Mesenchymal stem cell (in vitro differentiated cells and primary cell): Measurements from ENCODE around the gene IGFBP2.

Experiments used
- DNase-seq: peaks from one replicate; pipeline ENCODE4 v3.0.0-alpha.2; 2013
- H2AFZ ChIP-seq: one replicate; pipeline ENCODE4 v1.6.1; 2013; ENCODE audit warnings: low read depth, mild to moderate bottlenecking, control low read depth, inconsistent platforms, low read length, moderate library complexity
- H2AK5ac ChIP-seq: 2 replicates; pipeline ENCODE4 v1.6.1; 2013; ENCODE audit warnings: low read length, moderate library complexity, mild to moderate bottlenecking, inconsistent platforms; ENCODE audit not compliant: severe bottlenecking
- H2BK120ac ChIP-seq: one replicate; pipeline ENCODE4 v1.6.1; 2013; ENCODE audit warnings: low read depth, mild to moderate bottlenecking, inconsistent platforms, low read length, moderate library complexity
- H2BK12ac ChIP-seq, 2 experiments: one replicate each; pipeline ENCODE4 v1.6.1; 2013; ENCODE audit warnings: inconsistent platforms in 2 of 2, low read length in 2 of 2, mild to moderate bottlenecking in 2 of 2, moderate library complexity in 2 of 2, control low read depth in 1 of 2
- H2BK15ac ChIP-seq: one replicate; pipeline ENCODE4 v1.6.1; 2013; ENCODE audit warnings: mild to moderate bottlenecking, low read depth, inconsistent platforms; ENCODE audit not compliant: poor library complexity, severe bottlenecking
- H2BK5ac ChIP-seq: 2 replicates; pipeline ENCODE4 v1.6.1; 2013; ENCODE audit warnings: low read depth, mild to moderate bottlenecking, low read length, control low read depth, inconsistent platforms; ENCODE audit not compliant: poor library complexity, severe bottlenecking
- H3K14ac ChIP-seq, 2 experiments: one replicate each; pipeline ENCODE4 v1.6.1; 2013; ENCODE audit warnings: inconsistent platforms in 2 of 2, low read length in 2 of 2, control low read depth in 1 of 2, mild to moderate bottlenecking in 1 of 2, moderate library complexity in 1 of 2
- H3K18ac ChIP-seq, 2 experiments: one replicate each; pipeline ENCODE4 v1.6.1; 2013; ENCODE audit warnings: inconsistent platforms in 2 of 2, low read length in 2 of 2, control low read depth in 1 of 2, low read depth in 1 of 2, mild to moderate bottlenecking in 1 of 2
- H3K23ac ChIP-seq, 2 experiments: one replicate each; pipeline ENCODE4 v1.6.1; 2013; ENCODE audit warnings: inconsistent platforms in 2 of 2, low read length in 2 of 2, mild to moderate bottlenecking in 2 of 2, moderate library complexity in 2 of 2, control low read depth in 1 of 2
- H3K27ac ChIP-seq: 2 replicates; pipeline ENCODE4 v1.5.1; 2013; ENCODE audit warnings: mild to moderate bottlenecking, moderate library complexity, low read length, control low read depth, inconsistent platforms; ENCODE audit not compliant: poor library complexity, severe bottlenecking
- H3K27me3 ChIP-seq, 2 experiments: 2 replicates each; pipeline versions ENCODE4 v1.6.1 to v1.7.0; 2013; ENCODE audit warnings: low read length in 2 of 2, mild to moderate bottlenecking in 2 of 2, moderate library complexity in 2 of 2, control low read depth in 1 of 2, inconsistent platforms in 1 of 2; ENCODE audit not compliant: control insufficient read depth in 1 of 2, insufficient read depth in 1 of 2
- H3K36me3 ChIP-seq, 2 experiments: 2 replicates each; pipeline versions ENCODE4 v1.6.1 to v1.7.0; 2013; ENCODE audit warnings: low read length in 2 of 2, control low read depth in 1 of 2, inconsistent platforms in 1 of 2, low read depth in 1 of 2, mild to moderate bottlenecking in 1 of 2; ENCODE audit not compliant: insufficient read depth in 2 of 2, control insufficient read depth in 1 of 2
- H3K4ac ChIP-seq, 2 experiments: one replicate each; pipeline ENCODE4 v1.6.1; 2013; ENCODE audit warnings: inconsistent platforms in 2 of 2, low read length in 2 of 2, mild to moderate bottlenecking in 2 of 2, moderate library complexity in 2 of 2, control low read depth in 1 of 2, low read depth in 1 of 2
- H3K4me1 ChIP-seq: 2 replicates; pipeline ENCODE4 v1.6.1; 2013; ENCODE audit warnings: low read depth, low read length, control low read depth; ENCODE audit not compliant: control insufficient read depth, insufficient read depth
- H3K4me2 ChIP-seq: 2 replicates; pipeline ENCODE4 v1.6.1; 2013; ENCODE audit warnings: low read length, mild to moderate bottlenecking, inconsistent platforms; ENCODE audit not compliant: poor library complexity, severe bottlenecking
- H3K4me3 ChIP-seq, 2 experiments: 2 replicates each; pipeline versions ENCODE4 v1.5.1 to v1.7.0; 2013; ENCODE audit warnings: low read length in 2 of 2, mild to moderate bottlenecking in 2 of 2, control low read depth in 1 of 2, low read depth in 1 of 2; ENCODE audit not compliant: insufficient read depth in 1 of 2
- H3K79me1 ChIP-seq: replicated peaks from 2 replicates; pipeline ENCODE4 v1.6.1; 2013; ENCODE audit warnings: mild to moderate bottlenecking, control low read depth, low read length, inconsistent platforms; ENCODE audit not compliant: poor library complexity, severe bottlenecking
- H3K9ac ChIP-seq: 2 replicates; pipeline ENCODE4 v1.7.0; 2013; ENCODE audit warnings: mild to moderate bottlenecking, low read length, moderate library complexity
- H3K9me3 ChIP-seq: 2 replicates; pipeline ENCODE4 v1.7.0; 2013; ENCODE audit warnings: mild to moderate bottlenecking, low read length; ENCODE audit not compliant: control insufficient read depth
- H4K8ac ChIP-seq: one replicate; pipeline ENCODE4 v1.6.1; 2013; ENCODE audit warnings: inconsistent platforms, mild to moderate bottlenecking, low read length, moderate library complexity
- H4K91ac ChIP-seq: one replicate; pipeline ENCODE4 v1.6.1; 2013; ENCODE audit warnings: mild to moderate bottlenecking, low read length, inconsistent platforms
- WGBS: methylation state at CpG from one replicate; pipeline ENCODE4 v1.1.7; 2013; ENCODE audit warnings: mixed read lengths; 5-methylcytosine and 5-hydroxymethylcytosine counted together

IGFBP2 gene

DNA sequence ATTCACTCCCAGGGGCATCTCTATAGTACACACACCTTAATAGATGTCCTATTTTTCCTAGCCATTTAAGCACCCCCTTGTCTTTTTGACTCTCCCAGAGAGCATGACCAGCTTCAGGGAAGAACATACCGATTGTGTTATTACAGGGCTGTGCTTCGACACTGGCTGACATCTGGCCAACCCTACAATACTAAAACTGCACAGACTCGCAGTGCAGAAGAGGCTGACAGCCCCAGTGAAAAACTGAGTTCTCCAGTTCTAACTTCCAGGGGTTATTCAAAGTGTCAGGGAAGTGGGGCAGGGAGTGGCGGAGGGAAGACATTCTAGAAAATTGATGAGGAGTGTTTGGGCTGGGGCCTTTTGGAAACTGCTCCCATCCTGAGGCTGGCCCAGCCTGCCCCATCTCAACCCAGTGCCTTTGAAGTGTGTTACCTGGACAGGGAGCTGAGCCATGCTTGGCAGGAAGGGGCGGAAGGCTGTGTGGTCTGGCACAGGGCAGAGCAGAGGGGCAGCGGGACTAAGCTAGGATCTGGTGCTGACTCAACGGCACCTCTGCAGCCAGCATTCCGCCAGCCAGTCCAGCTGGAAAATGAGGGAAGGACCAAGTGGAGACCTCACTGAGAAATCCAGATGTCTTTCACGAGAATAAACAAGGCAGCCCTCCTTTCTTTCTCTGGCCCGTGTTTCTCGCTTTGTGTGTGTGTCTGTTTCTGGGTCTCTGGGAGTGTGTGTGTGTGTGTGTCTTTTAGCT is 77.5 kb downstream of the IGFBP2 start:
- H3K9me3 ChIP-seq: peaks cover 6% of the 10 kb centered on the region
- H2AFZ ChIP-seq: peak overlapping the region; percentile 64
- H2BK120ac ChIP-seq: peak overlapping the region; percentile 62
- H3K4ac ChIP-seq: peak overlapping the region in 1 of 2 experiments; percentile 54
- peak overlapping the region in 1 of 2 experiments; percentile 66 for H2BK12ac ChIP-seq
- peak overlapping the region in 1 of 2 experiments; percentile 26 for H3K4me3 ChIP-seq
- H4K8ac ChIP-seq: peak overlapping the region; percentile 59
- no peak overlapping the region for H3K23ac ChIP-seq
- H2AK5ac ChIP-seq: no peak overlapping the region
- H3K27ac ChIP-seq: peak overlapping the region; percentile 22
- H3K9ac ChIP-seq: peak overlapping the region; percentile 83
- no peak overlapping the region for H3K14ac ChIP-seq
- H3K36me3 ChIP-seq: no peaks in the 10 kb centered on the region
- H4K91ac ChIP-seq: peak overlapping the region; percentile 52
- no peak overlapping the region for H2BK5ac ChIP-seq
- H3K4me1 ChIP-seq: peaks cover 10% of the 10 kb centered on the region
- DNase-seq: peak; percentile 84
- peak overlapping the region; percentile 85 for H2BK15ac ChIP-seq
- 52% methylated on average over 9 of the region's 11 CpGs for WGBS
- no peak overlapping the region for H3K4me2 ChIP-seq
- H3K79me1 ChIP-seq: no peaks in the 10 kb centered on the region
- H3K27me3 ChIP-seq: no peaks in the 10 kb centered on the region
- peak overlapping the region; percentile 62 to 69 for H3K18ac ChIP-seq

DNA sequence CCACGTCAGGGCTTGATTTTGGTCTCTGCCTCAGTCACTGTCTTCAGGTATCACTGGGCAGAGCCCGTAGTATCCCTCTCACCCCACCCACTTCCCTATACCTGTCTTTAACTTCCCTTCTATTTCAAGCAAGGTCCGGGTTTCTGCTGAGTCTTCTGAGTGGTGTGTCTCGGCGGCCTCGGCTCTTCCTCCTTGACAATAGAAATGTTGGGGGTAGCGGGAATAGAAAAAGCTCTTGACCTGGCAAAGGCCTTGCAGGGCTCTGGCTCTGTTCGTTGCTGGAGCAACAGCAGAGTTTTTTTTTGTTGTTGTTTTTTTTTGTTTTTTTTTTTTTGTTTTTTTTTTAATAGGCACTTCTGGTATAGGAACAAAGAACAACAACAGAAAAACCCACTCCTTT is 78.1 kb downstream of the IGFBP2 start:
- Histone ChIP-seq H2AFZ (no peak overlapping the region), H3K4me3 (peak overlapping the region in 1 of 2 experiments; percentile 26), H2BK120ac (peak overlapping the region; percentile 62), H2AK5ac (peak overlapping the region; percentile 17), H3K36me3 (no peaks in the 10 kb centered on the region), H4K8ac (peak overlapping the region; percentile 19), H3K4me1 (peaks cover 10% of the 10 kb centered on the region), H3K79me1 (no peaks in the 10 kb centered on the region), H4K91ac (no peak overlapping the region), H2BK12ac (peak overlapping the region in 1 of 2 experiments; percentile 21), H3K27ac (peak overlapping the region; percentile 22), H3K4me2 (no peak overlapping the region), H3K27me3 (peaks cover 0 to 3% of the 10 kb centered on the region in 2 experiments), H2BK5ac (no peak overlapping the region), H3K23ac (no peak overlapping the region), H2BK15ac (no peak overlapping the region), H3K9me3 (peaks cover 6% of the 10 kb centered on the region), H3K9ac (peak overlapping the region; percentile 83), H3K14ac (no peak overlapping the region), H3K4ac (no peak overlapping the region), H3K18ac (peak overlapping the region in 1 of 2 experiments; percentile 69)
- WGBS: 82% methylated on average over 7 of the region's 8 CpGs
- DNase-seq: no peak

DNA sequence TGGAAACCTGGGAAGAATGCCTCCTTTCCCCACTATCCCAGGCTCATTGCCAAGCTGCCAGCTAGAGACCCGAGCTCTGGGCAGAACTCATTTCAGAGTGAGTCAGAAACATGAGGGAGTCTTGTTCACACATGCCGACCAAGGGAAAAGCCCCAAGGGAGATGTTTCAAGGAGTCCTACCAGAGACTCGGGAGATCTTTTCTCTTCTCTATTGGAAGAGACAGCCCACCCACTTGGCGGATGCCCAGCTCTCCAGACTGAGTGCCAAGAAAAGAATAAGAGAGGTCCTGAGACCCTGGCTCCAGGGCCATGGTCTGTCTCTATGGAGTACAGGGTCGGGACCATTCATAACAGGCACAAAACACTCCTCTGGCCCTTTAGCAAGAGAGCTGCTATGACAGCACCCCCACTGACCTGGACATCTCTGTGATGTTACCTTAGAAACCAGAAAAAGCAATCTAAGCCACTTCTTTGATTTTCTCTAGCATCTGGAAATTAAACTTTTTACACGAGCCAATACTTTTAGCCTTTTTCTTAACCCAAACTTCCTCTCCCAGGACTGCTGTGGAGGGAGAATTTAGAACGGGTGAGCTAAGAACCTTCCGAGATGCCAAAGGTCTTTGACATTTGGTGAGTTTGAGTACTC is 80.6 kb downstream of the IGFBP2 start:
- H3K79me1 ChIP-seq: no peaks in the 10 kb centered on the region

More for the DNA sequence above, 80.6 kb downstream of the IGFBP2 start:
- WGBS: 60% methylated on average over 7 of the region's 8 CpGs
- Histone ChIP-seq H3K4me2 (no peak overlapping the region), H3K27ac (peak overlapping the region; percentile 26), H3K4me3 (no peak overlapping the region), H3K4ac (no peak overlapping the region), H4K8ac (no peak overlapping the region), H3K9me3 (peaks cover 6% of the 10 kb centered on the region), H2AFZ (no peak overlapping the region), H2BK5ac (peak overlapping the region; percentile 21), H3K27me3 (peaks cover 0 to 10% of the 10 kb centered on the region in 2 experiments), H2AK5ac (peak overlapping the region; percentile 51), H2BK15ac (no peak overlapping the region), H3K36me3 (no peaks in the 10 kb centered on the region), H3K4me1 (peaks cover 10% of the 10 kb centered on the region), H3K9ac (peak overlapping the region; percentile 68), H3K23ac (no peak overlapping the region), H3K14ac (no peak overlapping the region), H2BK120ac (no peak overlapping the region), H4K91ac (no peak overlapping the region), H2BK12ac (peak overlapping the region in 1 of 2 experiments; percentile 5), H3K18ac (no peak overlapping the region)
- peak; percentile 87 for DNase-seq
